H1 (cell line): ENCODE data around the gene CCDC110. TPM values are rescaled to one million over a fixed set of nuclear protein-coding genes. Genes with fewer than 3 reads are reported as not detected.

ENCODE experiments used
- CTCF ChIA-PET: fragments of 300-600 bp; sonication (Branson Sonifier 250); formaldehyde crosslinking; loops from one replicate; lab custom pipeline; 2021; ENCODE audit not compliant: partially characterized antibody; lab: Charles Lee
- POLR2A ChIA-PET: fragments of 300-600 bp; sonication (Branson Sonifier 250); formaldehyde crosslinking; loops from one replicate; lab custom pipeline; 2021; ENCODE audit warnings: inconsistent platforms; ENCODE audit not compliant: partially characterized antibody; lab: Charles Lee
- DNase-seq, 2 experiments: peaks; one replicate each; pipeline versions ENCODE4 v3.0.0 to v3.0.0-alpha.2; 2010 to 2022; ENCODE audit warnings: low spot score in 2 of 2, low read depth in 1 of 2, mixed read lengths in 1 of 2
- FAIRE-seq: peaks from 2 replicates; lab custom pipeline; 2011; peaks lifted over from hg19 to GRCh38; lab: Jason Lieb, UNC
- H2AFZ ChIP-seq: 2 replicates; pipeline ENCODE4 v1.8.1; 2012; ENCODE audit warnings: low read length, inconsistent platforms
- H2AK5ac ChIP-seq: 2 replicates; pipeline ENCODE4 v1.6.1; 2013; ENCODE audit warnings: low read depth, low read length
- H2BK120ac ChIP-seq: replicated peaks from 2 replicates; pipeline ENCODE3; 2013; ENCODE audit warnings: low read depth, low read length, inconsistent platforms
- H2BK12ac ChIP-seq: 2 replicates; pipeline ENCODE4 v1.6.1; 2013; ENCODE audit warnings: low read depth, low read length
- H2BK15ac ChIP-seq: 2 replicates; pipeline ENCODE4 v1.6.1; 2013; ENCODE audit warnings: low read length
- H2BK20ac ChIP-seq: 2 replicates; pipeline ENCODE4 v1.6.1; 2013; ENCODE audit warnings: low read length
- H2BK5ac ChIP-seq: 2 replicates; pipeline ENCODE4 v1.6.1; 2013; ENCODE audit warnings: low read depth, low read length
- H3K14ac ChIP-seq: 2 replicates; pipeline ENCODE4 v1.6.1; 2013; ENCODE audit warnings: inconsistent platforms; ENCODE audit not compliant: insufficient read length
- H3K18ac ChIP-seq: 2 replicates; pipeline ENCODE4 v1.6.1; 2013; ENCODE audit warnings: low read length; ENCODE audit errors: extremely low read depth
- H3K23ac ChIP-seq: 2 replicates; pipeline ENCODE4 v1.6.1; 2013; ENCODE audit warnings: inconsistent platforms; ENCODE audit not compliant: insufficient read length
- H3K23me2 ChIP-seq: 2 replicates; pipeline ENCODE4 v1.6.1; 2013; ENCODE audit warnings: low read depth, low read length
- H3K27ac ChIP-seq: 2 replicates; pipeline ENCODE4 v1.6.1; 2011; ENCODE audit warnings: low read depth, low read length, inconsistent platforms
- H3K27me3 ChIP-seq, 4 experiments: replicated peaks in 1 of 4; 1 replicate in 1 of 4; 2 replicates in 3 of 4; pipeline versions ENCODE4 v1.6.1 to v1.8.1; 2011 to 2013; ENCODE audit warnings: low read length in 3 of 4, mild to moderate bottlenecking in 3 of 4, inconsistent platforms in 2 of 4, mixed read lengths in 2 of 4, moderate library complexity in 1 of 4; ENCODE audit not compliant: control insufficient read depth in 3 of 4, insufficient read depth in 3 of 4; ENCODE audit errors: extremely low read depth in 1 of 4
- H3K36me3 ChIP-seq, 4 experiments: 2 replicates each; pipeline versions ENCODE4 v1.6.1 to v1.8.1; 2011 to 2013; ENCODE audit warnings: mild to moderate bottlenecking in 4 of 4, low read length in 3 of 4, moderate library complexity in 2 of 4, control low read depth in 1 of 4, inconsistent platforms in 1 of 4; ENCODE audit not compliant: insufficient read depth in 4 of 4, control insufficient read depth in 2 of 4
- H3K4ac ChIP-seq: replicated peaks from 2 replicates; pipeline ENCODE3; 2013; ENCODE audit warnings: low read length, low read depth, mixed read lengths, inconsistent platforms; ENCODE audit not compliant: insufficient read length
- H3K4me1 ChIP-seq, 4 experiments: replicated peaks in 1 of 4; 1 replicate in 1 of 4; 2 replicates in 3 of 4; pipeline versions ENCODE4 v1.6.1 to v1.8.1; 2011 to 2013; ENCODE audit warnings: low read length in 3 of 4, inconsistent platforms in 2 of 4, mixed read lengths in 1 of 4; ENCODE audit not compliant: insufficient read depth in 4 of 4, control insufficient read depth in 3 of 4
- H3K4me2 ChIP-seq, 2 experiments: 2 replicates each; pipeline versions ENCODE4 v1.6.1 to v1.8.1; 2011 to 2013; ENCODE audit warnings: low read depth in 2 of 2, low read length in 2 of 2, control low read depth in 1 of 2, inconsistent platforms in 1 of 2, mild to moderate bottlenecking in 1 of 2; ENCODE audit not compliant: insufficient read depth in 1 of 2
- H3K4me3 ChIP-seq, 4 experiments: fragments of 200-600, 300-600 bp in 1 of 4; sonication (generic), shearing (Covaris generic), sonication (Bioruptor Twin) in 1 of 4; 2 replicates each; pipeline versions ENCODE4 v1.5.1 to v1.8.1; 2011 to 2016; ENCODE audit warnings: low read length in 4 of 4, low read depth in 3 of 4, control low read depth in 2 of 4, inconsistent platforms in 2 of 4, mild to moderate bottlenecking in 2 of 4, mixed read lengths in 1 of 4, moderate library complexity in 1 of 4; ENCODE audit not compliant: insufficient read depth in 2 of 4; ENCODE audit errors: extremely low read depth in 1 of 4
- H3K56ac ChIP-seq: replicated peaks from 2 replicates; pipeline ENCODE3; 2013; ENCODE audit warnings: low read depth, mild to moderate bottlenecking, mixed read lengths, low read length, inconsistent platforms; ENCODE audit not compliant: insufficient read length
- H3K79me1 ChIP-seq: 2 replicates; pipeline ENCODE4 v1.6.1; 2013; ENCODE audit warnings: low read depth, low read length, control low read depth
- H3K79me2 ChIP-seq, 2 experiments: 2 replicates each; pipeline versions ENCODE4 v1.6.1 to v1.8.1; 2012 to 2013; ENCODE audit warnings: low read length in 2 of 2, mild to moderate bottlenecking in 2 of 2, inconsistent platforms in 1 of 2; ENCODE audit not compliant: insufficient read depth in 2 of 2, control insufficient read depth in 1 of 2
- H3K9ac ChIP-seq, 4 experiments: replicated peaks in 1 of 4; 1 replicate in 1 of 4; 2 replicates in 3 of 4; pipeline versions ENCODE4 v1.6.1 to v1.8.1; 2011 to 2013; ENCODE audit warnings: low read depth in 3 of 4, low read length in 3 of 4, control low read depth in 2 of 4, mild to moderate bottlenecking in 2 of 4, moderate library complexity in 2 of 4, inconsistent platforms in 1 of 4; ENCODE audit errors: extremely low read depth in 1 of 4
- H3K9me3 ChIP-seq, 2 experiments: 2 replicates each; pipeline versions ENCODE4 v1.6.1 to v1.8.1; 2012 to 2013; ENCODE audit warnings: mild to moderate bottlenecking in 2 of 2, moderate library complexity in 2 of 2, control low read depth in 1 of 2, inconsistent platforms in 1 of 2, low read depth in 1 of 2, low read length in 1 of 2, mixed read lengths in 1 of 2; ENCODE audit not compliant: insufficient read depth in 2 of 2
- H4K20me1 ChIP-seq, 2 experiments: replicated peaks in 1 of 2; 2 replicates each; pipeline versions ENCODE3 to v1.8.1; 2011 to 2013; ENCODE audit warnings: inconsistent platforms in 2 of 2, low read length in 2 of 2, mild to moderate bottlenecking in 1 of 2; ENCODE audit not compliant: insufficient read depth in 2 of 2, control insufficient read depth in 1 of 2
- H4K5ac ChIP-seq: 2 replicates; pipeline ENCODE4 v1.6.1; 2013; ENCODE audit warnings: low read length, low read depth, mixed read lengths, inconsistent platforms; ENCODE audit not compliant: insufficient read length
- H4K8ac ChIP-seq: 2 replicates; pipeline ENCODE4 v1.8.0; 2013; ENCODE audit warnings: mild to moderate bottlenecking, moderate library complexity, low read length, inconsistent platforms; ENCODE audit not compliant: insufficient read depth; ENCODE audit errors: extremely low read depth
- H4K91ac ChIP-seq: replicated peaks from 2 replicates; pipeline ENCODE3; 2013; ENCODE audit warnings: low read length, mixed read lengths, inconsistent platforms; ENCODE audit not compliant: insufficient read length
- ASH2L ChIP-seq: fragments of 200-600, 300-600 bp; sonication (generic); IDR thresholded peaks from one replicate; pipeline ENCODE4 v1.7.1; 2017; ENCODE audit warnings: low read length
- BACH1 ChIP-seq: IDR thresholded peaks from 2 replicates; pipeline ENCODE4 v1.6.1; 2012; ENCODE audit warnings: low read length, improper control_type of control experiment
- CBX8 ChIP-seq: fragments of 300-800, 300-1000 bp; sonication (generic); IDR thresholded peaks from 2 replicates; pipeline ENCODE4 v1.7.1; 2016; ENCODE audit warnings: low read depth, low read length, borderline replicate concordance
- GTF2F1 ChIP-seq: IDR thresholded peaks from 2 replicates; pipeline ENCODE4 v1.6.1; 2012; ENCODE audit warnings: low read depth, low read length, improper control_type of control experiment, borderline replicate concordance
- KDM1A ChIP-seq: fragments of 200-600, 300-600 bp; sonication (generic); IDR thresholded peaks from 2 replicates; pipeline ENCODE4 v1.7.1; 2016; ENCODE audit warnings: mild to moderate bottlenecking, low read length, borderline replicate concordance
- KDM5A ChIP-seq: fragments of 200-600 bp; IDR thresholded peaks from 2 replicates; pipeline ENCODE4 v1.7.1; 2012; ENCODE audit warnings: mild to moderate bottlenecking, low read length, inconsistent platforms, mixed read lengths
- RNF2 ChIP-seq: fragments of 200-900, 300-1000 bp; sonication (generic); IDR thresholded peaks from 2 replicates; pipeline ENCODE4 v1.7.1; 2016; ENCODE audit warnings: borderline replicate concordance, low read depth, mild to moderate bottlenecking, antibody characterized with exemption, low read length; ENCODE audit not compliant: poor library complexity, severe bottlenecking; ENCODE audit errors: missing control alignments
- SIN3A ChIP-seq, 2 experiments: IDR thresholded peaks in 1 of 2; conservative IDR thresholded peaks in 1 of 2; 2 replicates each; pipeline ENCODE4 v1.6.1; 2011 to 2012; ENCODE audit warnings: low read length in 2 of 2, improper control_type of control experiment in 1 of 2, low read depth in 1 of 2, mild to moderate bottlenecking in 1 of 2
- SIRT6 ChIP-seq: IDR thresholded peaks from one replicate; pipeline ENCODE4 v1.7.1; 2012; ENCODE audit warnings: low read length, inconsistent platforms
- TCF12 ChIP-seq: IDR thresholded peaks from 2 replicates; pipeline ENCODE4 v1.6.1; 2011; ENCODE audit warnings: low read depth, mild to moderate bottlenecking, low read length
- WGBS, 2 experiments: shearing (Covaris generic) in 1 of 2; methylation state at CpG; one replicate each; pipeline versions ENCODE4 v1.1.6 to v1.1.7; 2013 to 2015; ENCODE audit warnings: low lambda C conversion rate in 2 of 2, mixed read lengths in 2 of 2, inconsistent platforms in 1 of 2, low coverage in 1 of 2, missing lambda C conversion rate in 1 of 2; ENCODE audit not compliant: insufficient replicate concordance in 2 of 2, insufficient coverage in 1 of 2, insufficient read length in 1 of 2; ENCODE audit errors: extremely low coverage in 1 of 2, missing lambda C conversion rate in 1 of 2; 5-methylcytosine and 5-hydroxymethylcytosine counted together
- polyA plus RNA-seq, 7 experiments: library from polyadenylated mRNA; depleted of rRNA in 3 of 7; stranded (reverse) in 5 of 7; unstranded in 2 of 7; fragments of >200 nt in 5 of 7; fragments of 200-250 nt in 2 of 7; gene quantifications; 1 replicate in 5 of 7; 2 replicates in 1 of 7; 4 replicates in 1 of 7; pipeline versions ENCODE4 v1.2.1 to v1.2.3, GENCODE V29; 2011 to 2013; ENCODE audit warnings: missing spikeins in 2 of 7, mixed read lengths in 2 of 7
- total RNA-seq: library from RNA; stranded (reverse); fragmentation: NEBNext Ultra II Directional; extraction: Animal tissue kit (Norgen Biotek cat#: 25700); gene quantifications from 2 replicates; pipeline ENCODE4 v1.2.1, GENCODE V29; 2021
- TF ChIP-seq, protein P1 (sequence below): IDR thresholded peaks from 2 replicates; pipeline ENCODE4 v1.6.1; 2011; ENCODE audit warnings: low read depth, mild to moderate bottlenecking, low read length; ENCODE audit not compliant: insufficient read depth

CCDC110 gene
- total and polyA plus RNA-seq, 2 of the 8 experiments (the other 6 are each of a cell fraction or from before 2014, with no cell fraction given), result 0.33 to 3.1 TPM

DNA sequence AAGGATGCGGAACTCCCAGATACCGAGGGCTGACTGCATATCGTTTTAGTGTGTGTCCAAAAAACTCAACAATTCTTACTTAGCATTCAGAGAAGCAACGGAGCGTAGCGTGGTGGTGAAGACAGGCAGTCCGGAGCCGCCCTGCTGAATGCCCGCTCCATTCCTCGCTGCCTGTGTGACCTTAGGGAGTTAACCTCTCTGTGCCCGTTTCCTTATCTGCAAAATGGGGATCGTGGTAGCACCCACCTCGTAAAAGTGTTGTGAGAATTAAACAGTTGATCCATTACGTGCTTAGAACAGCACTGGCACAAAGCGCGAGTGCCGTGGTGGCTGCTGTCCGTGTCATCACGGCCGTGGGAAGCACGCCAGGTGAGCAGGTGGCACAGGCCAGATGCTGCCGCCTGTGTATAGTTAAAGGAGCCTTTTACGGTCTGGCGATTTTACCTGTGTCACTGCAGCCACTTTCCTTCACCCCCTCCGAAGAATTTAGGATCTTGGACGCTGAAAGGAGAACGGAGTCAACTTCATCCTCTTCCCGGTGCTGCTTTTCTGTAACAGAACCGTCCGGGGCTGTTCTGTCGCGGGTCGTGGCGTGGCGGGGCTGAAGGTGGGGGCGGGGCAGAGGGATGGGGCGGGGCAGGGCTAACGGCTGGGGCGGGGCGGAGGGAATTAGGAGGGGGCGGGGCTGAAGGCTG is 885 bp downstream of the CCDC110 start:
- H3K14ac ChIP-seq, result no peak overlapping the region
- FAIRE-seq (no peak), DNase-seq (peak in 1 of 2 experiments; percentile 71)
- 0 out of 2 replicates have a peak overlapping the region, but pooled peaks have one; percentile 75 for H2BK15ac ChIP-seq
- H2BK120ac ChIP-seq, result no peak overlapping the region
- H4K8ac ChIP-seq, result peak overlapping the region; percentile 35; the same call in 1 of the 2 replicates
- no peaks in the 10 kb centered on the region for H4K20me1 ChIP-seq
- H2BK12ac ChIP-seq, result peak overlapping the region; percentile 86
- no peak overlapping the region; the same call in 1 of the 2 replicates for H3K18ac ChIP-seq
- no peaks in the 10 kb centered on the region for H3K79me1 ChIP-seq
- no peak overlapping the region for H2AK5ac ChIP-seq
- H3K79me2 ChIP-seq, result no peaks in the 10 kb centered on the region
- ChIA-PET POLR2A (no interaction called here), CTCF (interaction anchor here (1.8 kb wide), 1 partner anchor 566 kb away, joined by 4 read pairs; no protein-coding TSS in a partner anchor)
- no peaks in the 10 kb centered on the region for H3K9me3 ChIP-seq
- H3K27me3 ChIP-seq, result peaks cover 0 to 4% (median 0%) of the 10 kb centered on the region in 4 experiments; a peak in 2 of 7 replicates
- no peak overlapping the region for H2BK20ac ChIP-seq
- no peak overlapping the region for H3K4ac ChIP-seq
- H3K36me3 ChIP-seq, result no peaks in the 10 kb centered on the region
- peaks cover 0 to 3% (median under 1%) of the 10 kb centered on the region in 4 experiments; a peak in 4 of 7 replicates for H3K4me1 ChIP-seq
- peaks cover 5% of the 10 kb centered on the region for H3K23me2 ChIP-seq
- H3K9ac ChIP-seq, result peak overlapping the region in 1 of 4 experiments; percentile 31; a peak in 2 of 7 replicates
- H2AFZ ChIP-seq, result peak overlapping the region; percentile 97
- H4K5ac ChIP-seq, result no peak overlapping the region
- H3K4me3 ChIP-seq, result peak overlapping the region; percentile 80 to 87 (median 82)
- H2BK5ac ChIP-seq, result no peak overlapping the region
- no peak overlapping the region for H4K91ac ChIP-seq
- peak overlapping the region; percentile 82 to 100 for H3K4me2 ChIP-seq
- WGBS, 2 experiments, result 17% methylated on average over 30 of the region's 41 CpGs; no CpG with 5 or more reads in 1 of the 2 experiments
- H3K23ac ChIP-seq, result no peak overlapping the region
- no peak overlapping the region for H3K56ac ChIP-seq
- no peak overlapping the region for H3K27ac ChIP-seq
- TF ChIP-seq BACH1 (peak; percentile 23; the same call in 1 of the 2 replicates), SIRT6 (no peak), ASH2L (no peak), SIN3A (conservative IDR thresholded peaks at IDR 0.05 in 1 of 2, IDR thresholded peaks at IDR 0.05 in 1 of 2; ENCODE audit: low read depth in 1 of 2, low read length in 2 of 2) (no peak), GTF2F1 (no peak), KDM1A (peak; percentile 81; the same call in 1 of the 2 replicates), RNF2 (no peak), TCF12 (no peak), KDM5A (no peak), CBX8 (no peak)
- TF ChIP-seq, protein P1, sequence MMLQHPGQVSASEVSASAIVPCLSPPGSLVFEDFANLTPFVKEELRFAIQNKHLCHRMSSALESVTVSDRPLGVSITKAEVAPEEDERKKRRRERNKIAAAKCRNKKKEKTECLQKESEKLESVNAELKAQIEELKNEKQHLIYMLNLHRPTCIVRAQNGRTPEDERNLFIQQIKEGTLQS, result no peak
